H1 (cell line): ENCODE results near the gene UNC13C. TPM values are rescaled to one million over a fixed set of nuclear protein-coding genes. Genes with fewer than 3 reads are reported as not detected.

ENCODE experiments used
- CTCF ChIA-PET: fragments of 300-600 bp; sonication (Branson Sonifier 250); formaldehyde crosslinking; loops from one replicate; lab custom pipeline; 2021; ENCODE audit not compliant: partially characterized antibody; lab: Charles Lee
- POLR2A ChIA-PET: fragments of 300-600 bp; sonication (Branson Sonifier 250); formaldehyde crosslinking; loops from one replicate; lab custom pipeline; 2021; ENCODE audit warnings: inconsistent platforms; ENCODE audit not compliant: partially characterized antibody; lab: Charles Lee
- DNase-seq, 2 experiments: peaks; one replicate each; pipeline versions ENCODE4 v3.0.0 to v3.0.0-alpha.2; 2010 to 2022; ENCODE audit warnings: low spot score in 2 of 2, low read depth in 1 of 2, mixed read lengths in 1 of 2
- FAIRE-seq: peaks from 2 replicates; lab custom pipeline; 2011; peaks lifted over from hg19 to GRCh38; lab: Jason Lieb, UNC
- H2AFZ ChIP-seq: 2 replicates; pipeline ENCODE4 v1.8.1; 2012; ENCODE audit warnings: low read length, inconsistent platforms
- H2AK5ac ChIP-seq: 2 replicates; pipeline ENCODE4 v1.6.1; 2013; ENCODE audit warnings: low read depth, low read length
- H2BK120ac ChIP-seq: replicated peaks from 2 replicates; pipeline ENCODE3; 2013; ENCODE audit warnings: low read depth, low read length, inconsistent platforms
- H2BK12ac ChIP-seq: 2 replicates; pipeline ENCODE4 v1.6.1; 2013; ENCODE audit warnings: low read depth, low read length
- H2BK15ac ChIP-seq: 2 replicates; pipeline ENCODE4 v1.6.1; 2013; ENCODE audit warnings: low read length
- H2BK20ac ChIP-seq: 2 replicates; pipeline ENCODE4 v1.6.1; 2013; ENCODE audit warnings: low read length
- H2BK5ac ChIP-seq: 2 replicates; pipeline ENCODE4 v1.6.1; 2013; ENCODE audit warnings: low read depth, low read length
- H3K14ac ChIP-seq: 2 replicates; pipeline ENCODE4 v1.6.1; 2013; ENCODE audit warnings: inconsistent platforms; ENCODE audit not compliant: insufficient read length
- H3K18ac ChIP-seq: 2 replicates; pipeline ENCODE4 v1.6.1; 2013; ENCODE audit warnings: low read length; ENCODE audit errors: extremely low read depth
- H3K23ac ChIP-seq: 2 replicates; pipeline ENCODE4 v1.6.1; 2013; ENCODE audit warnings: inconsistent platforms; ENCODE audit not compliant: insufficient read length
- H3K23me2 ChIP-seq: 2 replicates; pipeline ENCODE4 v1.6.1; 2013; ENCODE audit warnings: low read depth, low read length
- H3K27ac ChIP-seq: 2 replicates; pipeline ENCODE4 v1.6.1; 2011; ENCODE audit warnings: low read depth, low read length, inconsistent platforms
- H3K27me3 ChIP-seq, 4 experiments: replicated peaks in 1 of 4; 1 replicate in 1 of 4; 2 replicates in 3 of 4; pipeline versions ENCODE4 v1.6.1 to v1.8.1; 2011 to 2013; ENCODE audit warnings: low read length in 3 of 4, mild to moderate bottlenecking in 3 of 4, inconsistent platforms in 2 of 4, mixed read lengths in 2 of 4, moderate library complexity in 1 of 4; ENCODE audit not compliant: control insufficient read depth in 3 of 4, insufficient read depth in 3 of 4; ENCODE audit errors: extremely low read depth in 1 of 4
- H3K36me3 ChIP-seq, 4 experiments: 2 replicates each; pipeline versions ENCODE4 v1.6.1 to v1.8.1; 2011 to 2013; ENCODE audit warnings: mild to moderate bottlenecking in 4 of 4, low read length in 3 of 4, moderate library complexity in 2 of 4, control low read depth in 1 of 4, inconsistent platforms in 1 of 4; ENCODE audit not compliant: insufficient read depth in 4 of 4, control insufficient read depth in 2 of 4
- H3K4ac ChIP-seq: replicated peaks from 2 replicates; pipeline ENCODE3; 2013; ENCODE audit warnings: low read length, low read depth, mixed read lengths, inconsistent platforms; ENCODE audit not compliant: insufficient read length
- H3K4me1 ChIP-seq, 4 experiments: replicated peaks in 1 of 4; 1 replicate in 1 of 4; 2 replicates in 3 of 4; pipeline versions ENCODE4 v1.6.1 to v1.8.1; 2011 to 2013; ENCODE audit warnings: low read length in 3 of 4, inconsistent platforms in 2 of 4, mixed read lengths in 1 of 4; ENCODE audit not compliant: insufficient read depth in 4 of 4, control insufficient read depth in 3 of 4
- H3K4me2 ChIP-seq, 2 experiments: 2 replicates each; pipeline versions ENCODE4 v1.6.1 to v1.8.1; 2011 to 2013; ENCODE audit warnings: low read depth in 2 of 2, low read length in 2 of 2, control low read depth in 1 of 2, inconsistent platforms in 1 of 2, mild to moderate bottlenecking in 1 of 2; ENCODE audit not compliant: insufficient read depth in 1 of 2
- H3K4me3 ChIP-seq, 4 experiments: fragments of 200-600, 300-600 bp in 1 of 4; sonication (generic), shearing (Covaris generic), sonication (Bioruptor Twin) in 1 of 4; 2 replicates each; pipeline versions ENCODE4 v1.5.1 to v1.8.1; 2011 to 2016; ENCODE audit warnings: low read length in 4 of 4, low read depth in 3 of 4, control low read depth in 2 of 4, inconsistent platforms in 2 of 4, mild to moderate bottlenecking in 2 of 4, mixed read lengths in 1 of 4, moderate library complexity in 1 of 4; ENCODE audit not compliant: insufficient read depth in 2 of 4; ENCODE audit errors: extremely low read depth in 1 of 4
- H3K56ac ChIP-seq: replicated peaks from 2 replicates; pipeline ENCODE3; 2013; ENCODE audit warnings: low read depth, mild to moderate bottlenecking, mixed read lengths, low read length, inconsistent platforms; ENCODE audit not compliant: insufficient read length
- H3K79me1 ChIP-seq: 2 replicates; pipeline ENCODE4 v1.6.1; 2013; ENCODE audit warnings: low read depth, low read length, control low read depth
- H3K79me2 ChIP-seq, 2 experiments: 2 replicates each; pipeline versions ENCODE4 v1.6.1 to v1.8.1; 2012 to 2013; ENCODE audit warnings: low read length in 2 of 2, mild to moderate bottlenecking in 2 of 2, inconsistent platforms in 1 of 2; ENCODE audit not compliant: insufficient read depth in 2 of 2, control insufficient read depth in 1 of 2
- H3K9ac ChIP-seq, 4 experiments: replicated peaks in 1 of 4; 1 replicate in 1 of 4; 2 replicates in 3 of 4; pipeline versions ENCODE4 v1.6.1 to v1.8.1; 2011 to 2013; ENCODE audit warnings: low read depth in 3 of 4, low read length in 3 of 4, control low read depth in 2 of 4, mild to moderate bottlenecking in 2 of 4, moderate library complexity in 2 of 4, inconsistent platforms in 1 of 4; ENCODE audit errors: extremely low read depth in 1 of 4
- H3K9me3 ChIP-seq, 2 experiments: 2 replicates each; pipeline versions ENCODE4 v1.6.1 to v1.8.1; 2012 to 2013; ENCODE audit warnings: mild to moderate bottlenecking in 2 of 2, moderate library complexity in 2 of 2, control low read depth in 1 of 2, inconsistent platforms in 1 of 2, low read depth in 1 of 2, low read length in 1 of 2, mixed read lengths in 1 of 2; ENCODE audit not compliant: insufficient read depth in 2 of 2
- H4K20me1 ChIP-seq, 2 experiments: replicated peaks in 1 of 2; 2 replicates each; pipeline versions ENCODE3 to v1.8.1; 2011 to 2013; ENCODE audit warnings: inconsistent platforms in 2 of 2, low read length in 2 of 2, mild to moderate bottlenecking in 1 of 2; ENCODE audit not compliant: insufficient read depth in 2 of 2, control insufficient read depth in 1 of 2
- H4K5ac ChIP-seq: 2 replicates; pipeline ENCODE4 v1.6.1; 2013; ENCODE audit warnings: low read length, low read depth, mixed read lengths, inconsistent platforms; ENCODE audit not compliant: insufficient read length
- H4K8ac ChIP-seq: 2 replicates; pipeline ENCODE4 v1.8.0; 2013; ENCODE audit warnings: mild to moderate bottlenecking, moderate library complexity, low read length, inconsistent platforms; ENCODE audit not compliant: insufficient read depth; ENCODE audit errors: extremely low read depth
- H4K91ac ChIP-seq: replicated peaks from 2 replicates; pipeline ENCODE3; 2013; ENCODE audit warnings: low read length, mixed read lengths, inconsistent platforms; ENCODE audit not compliant: insufficient read length
- BRCA1 ChIP-seq: IDR thresholded peaks from 2 replicates; pipeline ENCODE4 v1.6.1; 2012; ENCODE audit warnings: low read depth, low read length, improper control_type of control experiment
- CBX8 ChIP-seq: fragments of 300-800, 300-1000 bp; sonication (generic); IDR thresholded peaks from 2 replicates; pipeline ENCODE4 v1.7.1; 2016; ENCODE audit warnings: low read depth, low read length, borderline replicate concordance
- CTBP2 ChIP-seq: IDR thresholded peaks from 2 replicates; pipeline ENCODE4 v1.7.0; 2011; ENCODE audit warnings: borderline replicate concordance, mild to moderate bottlenecking, moderate library complexity, mixed read lengths, low read length; ENCODE audit not compliant: insufficient read depth, insufficient read length
- HDAC6 ChIP-seq: IDR thresholded peaks from one replicate; pipeline ENCODE4 v1.7.1; 2012; ENCODE audit warnings: low read depth, mild to moderate bottlenecking, inconsistent platforms, low read length, moderate library complexity
- JUND ChIP-seq: IDR thresholded peaks from 2 replicates; pipeline ENCODE4 v1.6.1; 2011; ENCODE audit warnings: mild to moderate bottlenecking, improper control_type of control experiment, low read length
- KDM1A ChIP-seq: fragments of 200-600, 300-600 bp; sonication (generic); IDR thresholded peaks from 2 replicates; pipeline ENCODE4 v1.7.1; 2016; ENCODE audit warnings: mild to moderate bottlenecking, low read length, borderline replicate concordance
- KDM4A ChIP-seq: IDR thresholded peaks from one replicate; pipeline ENCODE4 v1.7.1; 2012; ENCODE audit warnings: low read depth, mild to moderate bottlenecking, moderate library complexity, low read length, inconsistent platforms; ENCODE audit not compliant: severe bottlenecking
- KDM5A ChIP-seq: fragments of 200-600 bp; IDR thresholded peaks from 2 replicates; pipeline ENCODE4 v1.7.1; 2012; ENCODE audit warnings: mild to moderate bottlenecking, low read length, inconsistent platforms, mixed read lengths
- MAFK ChIP-seq: IDR thresholded peaks from 2 replicates; pipeline ENCODE4 v1.6.1; 2012; ENCODE audit warnings: low read depth, mild to moderate bottlenecking, improper control_type of control experiment, low read length
- POLR2A ChIP-seq, 2 experiments: IDR thresholded peaks; 1 replicate in 1 of 2; 2 replicates in 1 of 2; pipeline ENCODE4 v1.6.1; 2011; ENCODE audit warnings: low read depth in 2 of 2, low read length in 2 of 2, mild to moderate bottlenecking in 2 of 2; ENCODE audit errors: control extremely low read depth in 1 of 2
- POU5F1 ChIP-seq: IDR thresholded peaks from 2 replicates; pipeline ENCODE4 v1.6.1; 2011; ENCODE audit warnings: low read depth, mild to moderate bottlenecking, low read length, moderate library complexity
- SIRT6 ChIP-seq: IDR thresholded peaks from one replicate; pipeline ENCODE4 v1.7.1; 2012; ENCODE audit warnings: low read length, inconsistent platforms
- SIX5 ChIP-seq: IDR thresholded peaks from 2 replicates; pipeline ENCODE4 v1.6.1; 2011; ENCODE audit warnings: mild to moderate bottlenecking, low read depth, low read length
- SP1 ChIP-seq: IDR thresholded peaks from 2 replicates; pipeline ENCODE4 v1.6.1; 2011; ENCODE audit warnings: low read depth, low read length
- SP2 ChIP-seq: IDR thresholded peaks from 2 replicates; pipeline ENCODE4 v1.6.1; 2012; ENCODE audit warnings: mild to moderate bottlenecking, low read length, inconsistent platforms
- SP4 ChIP-seq: IDR thresholded peaks from 2 replicates; pipeline ENCODE4 v1.6.1; 2012; ENCODE audit warnings: low read length, inconsistent platforms
- SUZ12 ChIP-seq: fragments of 200-600 bp; sonication (generic); IDR thresholded peaks from 2 replicates; pipeline ENCODE4 v1.6.1; 2012; ENCODE audit warnings: mild to moderate bottlenecking, inconsistent platforms, low read length, moderate library complexity, mixed read lengths
- TEAD4 ChIP-seq: IDR thresholded peaks from 2 replicates; pipeline ENCODE4 v1.6.1; 2012; ENCODE audit warnings: low read depth, low read length, inconsistent platforms, mixed read lengths
- WGBS, 2 experiments: shearing (Covaris generic) in 1 of 2; methylation state at CpG; one replicate each; pipeline versions ENCODE4 v1.1.6 to v1.1.7; 2013 to 2015; ENCODE audit warnings: low lambda C conversion rate in 2 of 2, mixed read lengths in 2 of 2, inconsistent platforms in 1 of 2, low coverage in 1 of 2, missing lambda C conversion rate in 1 of 2; ENCODE audit not compliant: insufficient replicate concordance in 2 of 2, insufficient coverage in 1 of 2, insufficient read length in 1 of 2; ENCODE audit errors: extremely low coverage in 1 of 2, missing lambda C conversion rate in 1 of 2; 5-methylcytosine and 5-hydroxymethylcytosine counted together
- polyA plus RNA-seq, 7 experiments: library from polyadenylated mRNA; depleted of rRNA in 3 of 7; stranded (reverse) in 5 of 7; unstranded in 2 of 7; fragments of >200 nt in 5 of 7; fragments of 200-250 nt in 2 of 7; gene quantifications; 1 replicate in 5 of 7; 2 replicates in 1 of 7; 4 replicates in 1 of 7; pipeline versions ENCODE4 v1.2.1 to v1.2.3, GENCODE V29; 2011 to 2013; ENCODE audit warnings: missing spikeins in 2 of 7, mixed read lengths in 2 of 7
- total RNA-seq: library from RNA; stranded (reverse); fragmentation: NEBNext Ultra II Directional; extraction: Animal tissue kit (Norgen Biotek cat#: 25700); gene quantifications from 2 replicates; pipeline ENCODE4 v1.2.1, GENCODE V29; 2021

UNC13C gene
- total and polyA plus RNA-seq, 2 of the 8 experiments (the other 6 are each of a cell fraction or from before 2014, with no cell fraction given), result 0.02 to 0.13 TPM

GRCh38 chr15:54387799-54388198 lies 409.6 kb downstream of the UNC13C start:
- Histone ChIP-seq H3K18ac (no peak overlapping the region), H2BK20ac (no peak overlapping the region), H3K4me3 (no peak overlapping the region), H3K9me3 (no peaks in the 10 kb centered on the region), H4K20me1 (no peaks in the 10 kb centered on the region), H2BK15ac (no peak overlapping the region), H3K27me3 (no peaks in the 10 kb centered on the region), H4K5ac (no peak overlapping the region), H3K14ac (no peak overlapping the region), H4K8ac (no peak overlapping the region), H3K27ac (no peak overlapping the region), H2AK5ac (no peak overlapping the region), H3K23ac (no peak overlapping the region), H3K79me2 (no peaks in the 10 kb centered on the region), H3K4me2 (no peak overlapping the region), H3K23me2 (no peaks in the 10 kb centered on the region), H2AFZ (no peak overlapping the region), H2BK120ac (no peak overlapping the region), H3K36me3 (no peaks in the 10 kb centered on the region), H3K79me1 (no peaks in the 10 kb centered on the region), H3K56ac (no peak overlapping the region), H3K9ac (no peak overlapping the region), H2BK12ac (no peak overlapping the region), H4K91ac (no peak overlapping the region), H3K4ac (no peak overlapping the region), H3K4me1 (no peaks in the 10 kb centered on the region), H2BK5ac (no peak overlapping the region)
- ChIA-PET POLR2A (no interaction called here), CTCF (no interaction called here)
- DNase-seq (no peak), FAIRE-seq (no peak)
- 92% methylated on average over 1 of the region's 1 CpG; no CpG with 5 or more reads in 1 of the 2 experiments for WGBS, 2 experiments
- TF ChIP-seq SUZ12 (no peak), JUND (no peak), CTBP2 (no peak), KDM1A (no peak), SIRT6 (no peak), POU5F1 (no peak), SIX5 (no peak), SP4 (no peak), HDAC6 (no peak), CBX8 (no peak), TEAD4 (no peak), BRCA1 (no peak), KDM4A (no peak), POLR2A (IDR thresholded peaks at IDR 0.05; ENCODE audit: control extremely low read depth in 1 of 2, low read depth in 2 of 2, low read length in 2 of 2) (no peak), KDM5A (no peak), SP2 (no peak), SP1 (no peak), MAFK (no peak)
